H1 (cell line): Measurements from ENCODE around the gene ERICH2. TPM values are rescaled to one million over a fixed set of nuclear protein-coding genes. Genes with fewer than 3 reads are reported as not detected.

ENCODE experiments used
- ASH2L ChIP-seq: fragments of 200-600, 300-600 bp; sonication (generic); IDR thresholded peaks from one replicate; pipeline ENCODE4 v1.7.1; 2017; ENCODE audit warnings: low read length
- CHD1 ChIP-seq: IDR thresholded peaks from 2 replicates; pipeline ENCODE4 v1.6.1; 2012; ENCODE audit warnings: low read depth, low read length, improper control_type of control experiment
- CHD2 ChIP-seq: IDR thresholded peaks from 2 replicates; pipeline ENCODE4 v1.6.1; 2012; ENCODE audit warnings: low read length, improper control_type of control experiment
- FOSL1 ChIP-seq: IDR thresholded peaks from 2 replicates; pipeline ENCODE4 v1.6.1; 2011; ENCODE audit warnings: mild to moderate bottlenecking, low read depth, low read length, moderate library complexity; ENCODE audit not compliant: insufficient read depth
- JUN ChIP-seq: IDR thresholded peaks from 2 replicates; pipeline ENCODE4 v1.6.1; 2011; ENCODE audit warnings: low read depth, mild to moderate bottlenecking, improper control_type of control experiment, low read length
- KDM4A ChIP-seq: IDR thresholded peaks from one replicate; pipeline ENCODE4 v1.7.1; 2012; ENCODE audit warnings: low read depth, mild to moderate bottlenecking, moderate library complexity, low read length, inconsistent platforms; ENCODE audit not compliant: severe bottlenecking
- KDM5A ChIP-seq: fragments of 200-600 bp; IDR thresholded peaks from 2 replicates; pipeline ENCODE4 v1.7.1; 2012; ENCODE audit warnings: mild to moderate bottlenecking, low read length, inconsistent platforms, mixed read lengths
- NANOG ChIP-seq: IDR thresholded peaks from 2 replicates; pipeline ENCODE4 v1.6.1; 2011; ENCODE audit warnings: low read length, low read depth, mild to moderate bottlenecking, inconsistent platforms; ENCODE audit not compliant: insufficient read depth, poor library complexity, severe bottlenecking
- NRF1 ChIP-seq: IDR thresholded peaks from 2 replicates; pipeline ENCODE4 v1.6.1; 2011; ENCODE audit warnings: mild to moderate bottlenecking, low read depth, low read length, improper control_type of control experiment
- PHF8 ChIP-seq: fragments of 200-600 bp; sonication (generic); conservative IDR thresholded peaks from 2 replicates; pipeline ENCODE4 v1.7.1; 2012; ENCODE audit warnings: low read depth, mild to moderate bottlenecking, inconsistent platforms, low read length, moderate library complexity
- POLR2A ChIP-seq, 2 experiments: IDR thresholded peaks; 1 replicate in 1 of 2; 2 replicates in 1 of 2; pipeline ENCODE4 v1.6.1; 2011; ENCODE audit warnings: low read depth in 2 of 2, low read length in 2 of 2, mild to moderate bottlenecking in 2 of 2; ENCODE audit errors: control extremely low read depth in 1 of 2
- POLR2AphosphoS5 ChIP-seq: IDR thresholded peaks from 2 replicates; pipeline ENCODE4 v1.6.1; 2011; ENCODE audit warnings: low read depth, low read length
- RAD21 ChIP-seq, 2 experiments: IDR thresholded peaks in 1 of 2; conservative IDR thresholded peaks in 1 of 2; 2 replicates each; pipeline ENCODE4 v1.6.1; 2011; ENCODE audit warnings: low read depth in 2 of 2, low read length in 2 of 2, improper control_type of control experiment in 1 of 2, inconsistent platforms in 1 of 2, mild to moderate bottlenecking in 1 of 2, moderate library complexity in 1 of 2
- SP4 ChIP-seq: IDR thresholded peaks from 2 replicates; pipeline ENCODE4 v1.6.1; 2012; ENCODE audit warnings: low read length, inconsistent platforms
- TCF12 ChIP-seq: IDR thresholded peaks from 2 replicates; pipeline ENCODE4 v1.6.1; 2011; ENCODE audit warnings: low read depth, mild to moderate bottlenecking, low read length
- YY1 ChIP-seq: IDR thresholded peaks from 2 replicates; pipeline ENCODE4 v1.6.1; 2011; ENCODE audit warnings: low read depth, mild to moderate bottlenecking, low read length
- polyA plus RNA-seq, 7 experiments: library from polyadenylated mRNA; depleted of rRNA in 3 of 7; stranded (reverse) in 5 of 7; unstranded in 2 of 7; fragments of >200 nt in 5 of 7; fragments of 200-250 nt in 2 of 7; gene quantifications; 1 replicate in 5 of 7; 2 replicates in 1 of 7; 4 replicates in 1 of 7; pipeline versions ENCODE4 v1.2.1 to v1.2.3, GENCODE V29; 2011 to 2013; ENCODE audit warnings: missing spikeins in 2 of 7, mixed read lengths in 2 of 7
- total RNA-seq: library from RNA; stranded (reverse); fragmentation: NEBNext Ultra II Directional; extraction: Animal tissue kit (Norgen Biotek cat#: 25700); gene quantifications from 2 replicates; pipeline ENCODE4 v1.2.1, GENCODE V29; 2021
- TF ChIP-seq, protein P1 (sequence below): IDR thresholded peaks from 2 replicates; pipeline ENCODE4 v1.6.1; 2012; ENCODE audit warnings: inconsistent platforms
- TF ChIP-seq, protein P2 (sequence below): IDR thresholded peaks from 2 replicates; pipeline ENCODE4 v1.6.1; 2011; ENCODE audit warnings: low read length, improper control_type of control experiment
- TF ChIP-seq, protein P3 (sequence below), 3 experiments: IDR thresholded peaks; 1 replicate in 2 of 3; 2 replicates in 1 of 3; pipeline versions ENCODE4 v1.5.1 to v1.6.1; 2011; ENCODE audit warnings: low read length in 3 of 3, mild to moderate bottlenecking in 3 of 3, inconsistent platforms in 2 of 3, low read depth in 1 of 3, moderate library complexity in 1 of 3; ENCODE audit not compliant: insufficient read depth in 1 of 3; ENCODE audit errors: control extremely low read depth in 1 of 3
- TF ChIP-seq, protein P4 (sequence below): IDR thresholded peaks from 2 replicates; pipeline ENCODE4 v1.6.1; 2012; ENCODE audit warnings: inconsistent platforms

The ERICH2 gene
- total and polyA plus RNA-seq, 2 of the 8 experiments (the other 6 are each of a cell fraction or from before 2014, with no cell fraction given), result 0.20 to 2.1 TPM

DNA sequence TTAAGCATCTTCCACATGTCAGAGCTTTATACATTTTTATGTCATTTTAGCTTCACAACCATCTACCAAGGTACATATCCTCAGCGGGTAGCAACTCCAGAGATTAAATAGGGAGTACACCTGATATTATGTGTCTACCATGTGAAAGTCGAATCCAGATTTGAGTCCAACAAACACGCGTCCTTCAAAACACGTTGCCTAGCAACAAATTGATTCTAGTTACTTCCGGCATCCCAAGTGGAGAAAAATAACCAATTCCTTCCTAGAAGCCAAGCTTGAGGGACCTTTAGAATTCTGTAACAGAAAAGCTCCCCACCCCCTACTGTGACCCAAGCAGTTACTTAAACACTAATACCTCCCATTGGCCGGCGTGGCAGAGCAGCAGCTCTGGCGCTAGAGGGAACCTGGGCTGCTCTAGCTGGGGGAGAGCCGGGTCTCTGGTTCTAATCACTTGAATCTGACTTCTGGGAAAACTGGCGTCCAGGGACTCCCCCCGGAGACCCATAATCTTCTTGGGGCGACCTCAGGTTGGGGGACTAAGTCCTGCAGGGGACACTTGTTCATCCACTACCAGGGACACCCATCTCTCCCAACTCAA is at the start of gene ERICH2 (continued):
- TF ChIP-seq NRF1 (no peak), CHD1 (no peak), NANOG (no peak), YY1 (no peak), SP4 (no peak), POLR2AphosphoS5 (no peak), JUN (no peak), TCF12 (no peak), POLR2A (IDR thresholded peaks at IDR 0.05; ENCODE audit: control extremely low read depth in 1 of 2, low read depth in 2 of 2, low read length in 2 of 2) (peak in 1 of 2 experiments; percentile 40; a peak in 1 of 3 replicates), RAD21 (IDR thresholded peaks at IDR 0.05 in 1 of 2, conservative IDR thresholded peaks at IDR 0.05 in 1 of 2; ENCODE audit: low read depth in 2 of 2, low read length in 2 of 2) (0 out of 4 replicates have a peak, but pooled peaks of 1 of the 2 experiments have one; percentile 29), KDM5A (no peak), CHD2 (no peak), PHF8 (peak; percentile 38), ASH2L (peak; percentile 75), FOSL1 (no peak), KDM4A (peak; percentile 3)
- TF ChIP-seq, protein P1, sequence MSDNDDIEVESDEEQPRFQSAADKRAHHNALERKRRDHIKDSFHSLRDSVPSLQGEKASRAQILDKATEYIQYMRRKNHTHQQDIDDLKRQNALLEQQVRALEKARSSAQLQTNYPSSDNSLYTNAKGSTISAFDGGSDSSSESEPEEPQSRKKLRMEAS, result no peak
- TF ChIP-seq, protein P2, sequence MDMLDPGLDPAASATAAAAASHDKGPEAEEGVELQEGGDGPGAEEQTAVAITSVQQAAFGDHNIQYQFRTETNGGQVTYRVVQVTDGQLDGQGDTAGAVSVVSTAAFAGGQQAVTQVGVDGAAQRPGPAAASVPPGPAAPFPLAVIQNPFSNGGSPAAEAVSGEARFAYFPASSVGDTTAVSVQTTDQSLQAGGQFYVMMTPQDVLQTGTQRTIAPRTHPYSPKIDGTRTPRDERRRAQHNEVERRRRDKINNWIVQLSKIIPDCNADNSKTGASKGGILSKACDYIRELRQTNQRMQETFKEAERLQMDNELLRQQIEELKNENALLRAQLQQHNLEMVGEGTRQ, result no peak
- TF ChIP-seq, protein P3, sequence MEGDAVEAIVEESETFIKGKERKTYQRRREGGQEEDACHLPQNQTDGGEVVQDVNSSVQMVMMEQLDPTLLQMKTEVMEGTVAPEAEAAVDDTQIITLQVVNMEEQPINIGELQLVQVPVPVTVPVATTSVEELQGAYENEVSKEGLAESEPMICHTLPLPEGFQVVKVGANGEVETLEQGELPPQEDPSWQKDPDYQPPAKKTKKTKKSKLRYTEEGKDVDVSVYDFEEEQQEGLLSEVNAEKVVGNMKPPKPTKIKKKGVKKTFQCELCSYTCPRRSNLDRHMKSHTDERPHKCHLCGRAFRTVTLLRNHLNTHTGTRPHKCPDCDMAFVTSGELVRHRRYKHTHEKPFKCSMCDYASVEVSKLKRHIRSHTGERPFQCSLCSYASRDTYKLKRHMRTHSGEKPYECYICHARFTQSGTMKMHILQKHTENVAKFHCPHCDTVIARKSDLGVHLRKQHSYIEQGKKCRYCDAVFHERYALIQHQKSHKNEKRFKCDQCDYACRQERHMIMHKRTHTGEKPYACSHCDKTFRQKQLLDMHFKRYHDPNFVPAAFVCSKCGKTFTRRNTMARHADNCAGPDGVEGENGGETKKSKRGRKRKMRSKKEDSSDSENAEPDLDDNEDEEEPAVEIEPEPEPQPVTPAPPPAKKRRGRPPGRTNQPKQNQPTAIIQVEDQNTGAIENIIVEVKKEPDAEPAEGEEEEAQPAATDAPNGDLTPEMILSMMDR (IDR thresholded peaks at IDR 0.05; ENCODE audit: control extremely low read depth in 1 of 3, insufficient read depth in 1 of 3, low read depth in 1 of 3, low read length in 3 of 3), result peak in 2 of 3 experiments; percentile 17 to 18; a peak in 3 of 4 replicates
- TF ChIP-seq, protein P4, sequence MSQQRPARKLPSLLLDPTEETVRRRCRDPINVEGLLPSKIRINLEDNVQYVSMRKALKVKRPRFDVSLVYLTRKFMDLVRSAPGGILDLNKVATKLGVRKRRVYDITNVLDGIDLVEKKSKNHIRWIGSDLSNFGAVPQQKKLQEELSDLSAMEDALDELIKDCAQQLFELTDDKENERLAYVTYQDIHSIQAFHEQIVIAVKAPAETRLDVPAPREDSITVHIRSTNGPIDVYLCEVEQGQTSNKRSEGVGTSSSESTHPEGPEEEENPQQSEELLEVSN, result no peak
